ENCODE results near the gene PUS10. TPM values are rescaled to one million over a fixed set of nuclear protein-coding genes. Genes with fewer than 3 reads are reported as not detected.

Gene PUS10
- total RNA-seq, 1 donor from 2014 or later: 5.5 TPM

- ATAC-seq: no peak
- no peak for DNase-seq
- intact Hi-C loops (cut with micrococcal nuclease): no loop called here
Observed at GRCh38 chr2:60976875-60977561, 41.0 kb downstream of the PUS10 start.

DNA sequence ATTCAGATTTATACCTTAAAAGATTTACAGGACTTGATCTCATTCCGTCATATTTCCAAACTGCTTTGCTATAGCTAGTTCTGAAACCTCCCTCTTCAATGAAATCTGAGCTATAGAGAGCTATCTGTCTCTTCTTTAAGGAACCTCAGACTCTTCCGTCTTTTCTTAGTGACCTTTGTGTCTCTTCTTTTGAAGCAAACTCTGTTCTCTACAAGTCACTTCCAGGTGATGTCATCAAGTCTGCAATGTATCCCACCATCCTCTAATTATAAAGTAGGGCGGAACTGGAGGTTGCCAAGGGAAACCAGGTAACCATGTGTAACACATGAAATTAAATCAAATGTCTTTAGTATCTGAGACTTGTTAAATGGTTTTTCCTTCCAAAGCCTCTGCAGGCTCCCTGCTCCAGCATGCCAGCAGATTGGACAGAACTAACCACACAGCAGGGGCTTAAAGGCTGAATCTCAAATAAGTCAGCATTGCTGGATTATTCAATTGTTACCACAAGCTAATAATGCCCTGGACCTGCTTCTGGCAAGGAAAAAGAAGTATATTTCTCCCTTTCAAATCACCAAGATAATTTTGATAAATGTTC is 41.7 kb downstream of the PUS10 start:
- intact Hi-C loops (cut with micrococcal nuclease): no loop called here
- ATAC-seq (no peak), DNase-seq (no peak)

- ATAC-seq (no peak), DNase-seq (no peak)
- intact Hi-C loops (cut with micrococcal nuclease): no loop called here
Observed at GRCh38 chr2:60974652-60975051, 43.4 kb downstream of the PUS10 start.

DNA sequence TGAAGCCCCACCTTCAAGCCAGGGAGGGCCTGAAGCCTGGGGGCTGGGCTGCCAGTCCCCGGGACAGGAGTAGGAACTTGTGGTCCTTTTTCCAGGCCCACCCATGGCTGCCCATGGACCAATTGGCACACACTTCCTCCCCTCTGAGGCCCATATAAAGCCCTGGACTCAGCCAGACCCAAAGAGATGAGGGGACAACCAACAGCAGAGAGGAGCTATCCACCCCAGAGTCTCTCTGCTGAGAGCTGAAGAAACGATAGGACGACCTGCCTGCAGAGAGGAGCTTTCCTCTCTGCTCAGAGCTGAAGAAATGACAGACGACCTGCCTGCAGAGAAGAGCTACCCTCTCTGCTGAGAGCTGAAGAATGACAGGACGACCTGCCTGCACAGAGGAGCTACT is 44.4 kb downstream of the PUS10 start:
- intact Hi-C loops (cut with micrococcal nuclease): no loop called here

GRCh38 chr2:60972889-60973656 is 45.0 kb downstream of the PUS10 start:
- DNase-seq: no peak
- ATAC-seq: no peak

More for the DNA sequence above, 44.4 kb downstream of the PUS10 start:
- DNase-seq (no peak), ATAC-seq (no peak)

GRCh38 chr2:60966507-60967405 is 51.3 kb downstream of the PUS10 start:
- ATAC-seq (no peak), DNase-seq (no peak)
- intact Hi-C loops (cut with micrococcal nuclease): no loop called here

More at GRCh38 chr2:60972889-60973656, 45.0 kb downstream of the PUS10 start:
- intact Hi-C loops (cut with micrococcal nuclease): no loop called here

DNA sequence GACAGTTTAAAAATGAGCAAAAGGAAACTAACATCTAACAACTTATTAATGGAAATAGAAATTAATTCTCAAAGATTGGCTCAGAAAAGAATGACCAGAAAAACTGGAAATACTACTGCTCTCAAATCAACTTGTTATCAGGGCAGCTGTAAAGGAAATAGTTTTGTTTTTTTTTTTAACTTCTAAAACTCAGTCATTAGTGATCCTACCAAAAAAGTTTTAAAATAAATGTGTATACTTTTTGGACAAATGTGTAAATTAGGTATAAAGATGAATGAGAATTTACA is 52.6 kb downstream of the PUS10 start:
- intact Hi-C loops (cut with micrococcal nuclease): no loop called here
- DNase-seq (no peak), ATAC-seq (no peak)

GRCh38 chr2:60964651-60965498 is 53.2 kb downstream of the PUS10 start:
- no peak for DNase-seq
- no peak for ATAC-seq
- intact Hi-C loops (cut with micrococcal nuclease): no loop called here

- intact Hi-C loops (cut with micrococcal nuclease): no loop called here
Observed at GRCh38 chr2:60963190-60963589, 54.9 kb downstream of the PUS10 start.

DNA sequence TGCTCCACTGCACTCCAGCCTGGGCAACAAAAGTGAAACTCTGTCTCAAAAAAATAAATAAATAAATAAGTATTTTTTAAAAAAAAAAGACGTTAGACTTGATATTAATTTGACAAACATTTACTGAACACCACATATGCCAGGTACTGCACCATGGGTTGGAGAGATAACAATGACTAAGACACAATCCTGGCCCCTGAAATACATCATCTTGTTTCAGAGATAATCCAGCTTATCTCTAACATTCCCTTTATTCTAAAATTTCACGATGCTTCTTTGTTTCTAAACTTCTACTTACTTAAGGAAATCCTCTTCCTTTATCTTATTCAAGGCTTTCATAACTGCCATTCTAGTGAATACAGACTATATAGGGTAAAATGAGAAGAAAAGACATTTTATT is 55.5 kb downstream of the PUS10 start:
- no peak for DNase-seq
- no peak for ATAC-seq
- intact Hi-C loops (cut with micrococcal nuclease): no loop called here

More at GRCh38 chr2:60963190-60963589, 54.9 kb downstream of the PUS10 start:
- no peak for DNase-seq
- peak; percentile 47 for ATAC-seq

DNA sequence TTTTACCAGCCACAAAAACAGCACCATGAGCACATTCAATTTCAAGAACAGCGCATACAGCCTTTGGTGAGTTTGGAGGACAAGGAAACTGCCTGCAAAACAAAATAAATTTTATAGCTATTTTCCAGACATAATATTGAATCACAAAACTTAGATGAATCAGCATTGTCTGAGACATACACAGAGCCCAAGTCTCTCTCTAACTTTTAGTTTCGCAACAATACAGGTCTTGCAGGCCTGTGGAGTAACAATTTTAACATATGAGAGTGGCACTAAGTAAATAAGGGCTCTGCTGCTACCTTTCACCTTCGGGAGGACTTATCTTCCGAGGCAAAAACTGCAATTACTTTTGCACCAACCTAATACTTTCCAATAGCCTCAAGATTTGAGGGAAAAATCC is 56.6 kb downstream of the PUS10 start:
- DNase-seq (no peak), ATAC-seq (no peak)
- intact Hi-C loops (cut with micrococcal nuclease): no loop called here

GRCh38 chr2:60960706-60961105 is 57.3 kb downstream of the PUS10 start:
- no peak for ATAC-seq

DNA sequence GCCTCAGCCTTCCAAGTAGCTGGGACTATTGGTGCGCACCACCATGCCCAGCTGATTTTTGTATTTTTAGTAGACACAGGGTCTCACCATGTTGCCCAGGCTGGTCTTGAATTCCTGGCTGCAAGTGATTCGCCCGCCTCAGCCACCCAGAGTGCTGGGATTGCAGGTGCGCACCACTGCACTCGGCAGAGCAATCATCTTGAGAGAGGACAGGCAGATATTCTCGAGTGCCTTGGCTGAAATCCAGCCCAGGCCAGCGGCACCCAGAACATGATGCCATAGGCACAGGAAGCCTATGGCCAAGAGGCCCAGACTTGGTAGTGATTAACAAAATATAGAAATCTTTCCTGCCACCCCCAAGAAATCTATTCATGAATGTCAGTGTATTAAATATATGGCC is 58.6 kb downstream of the PUS10 start:
- peak; percentile 55 for ATAC-seq
- intact Hi-C loops (cut with micrococcal nuclease): no loop called here
- DNase-seq: no peak

More at GRCh38 chr2:60960706-60961105, 57.3 kb downstream of the PUS10 start:
- no peak for DNase-seq
- intact Hi-C loops (cut with micrococcal nuclease): no loop called here

DNA sequence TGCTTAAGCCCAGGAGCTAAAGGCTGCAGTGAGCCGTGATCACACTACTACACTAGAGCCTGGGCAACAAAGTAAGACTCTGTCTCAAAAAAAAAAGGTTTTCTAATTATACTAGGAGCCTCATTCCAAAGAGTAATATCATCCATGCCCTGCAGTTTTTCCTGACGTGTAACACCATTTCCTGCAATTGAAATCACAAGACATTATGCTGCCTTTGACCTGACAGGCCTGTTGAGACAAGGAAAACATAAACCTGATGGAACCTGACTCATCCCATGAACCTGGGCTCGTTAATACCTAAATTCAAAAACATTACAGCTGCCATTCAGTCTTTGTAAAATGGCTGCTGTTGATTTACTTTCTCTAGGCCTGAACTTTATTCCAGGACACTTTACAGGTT is 59.3 kb downstream of the PUS10 start:
- intact Hi-C loops (cut with micrococcal nuclease): no loop called here
- no peak for ATAC-seq
- no peak for DNase-seq

DNA sequence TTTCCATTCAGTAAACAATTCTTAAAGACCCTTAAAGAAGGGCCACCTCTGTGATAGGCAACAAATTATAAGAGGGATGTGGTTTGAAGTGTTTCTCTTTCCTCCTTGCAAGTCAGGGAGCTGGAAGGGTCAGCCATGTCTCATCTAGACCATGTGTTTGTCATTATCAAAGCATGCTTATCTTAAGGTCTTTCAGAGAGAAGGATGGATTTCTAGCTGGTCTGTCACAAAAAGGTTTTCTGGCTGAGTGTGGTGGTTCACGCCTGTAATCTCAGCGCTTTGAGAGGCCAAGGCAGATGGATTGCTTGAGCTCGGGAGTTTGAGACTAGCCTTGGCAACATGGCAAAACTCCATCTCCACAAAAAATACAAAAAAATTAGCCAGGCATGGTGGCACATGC is 59.7 kb downstream of the PUS10 start:
- intact Hi-C loops (cut with micrococcal nuclease): no loop called here
- ATAC-seq: no peak
- no peak for DNase-seq

DNA sequence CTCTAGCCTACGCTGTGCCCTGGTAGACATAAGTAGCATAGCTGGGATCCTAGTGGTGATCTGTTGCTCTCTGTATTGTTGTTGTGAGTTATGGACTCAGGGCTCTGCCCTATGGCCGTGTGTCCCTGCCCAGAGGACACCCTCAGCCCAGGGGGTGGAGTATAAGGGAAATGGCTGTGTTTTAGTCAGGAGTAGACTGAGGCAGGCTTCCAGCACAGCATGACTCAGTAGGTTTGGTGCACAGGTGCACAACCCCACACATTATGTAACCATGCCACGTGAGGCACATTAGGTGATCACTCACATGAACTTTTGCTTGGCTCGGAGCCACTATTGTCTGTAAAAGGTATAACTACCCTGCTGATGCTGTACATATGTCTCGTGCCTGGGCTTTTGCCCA is 60.4 kb downstream of the PUS10 start:
- intact Hi-C loops (cut with micrococcal nuclease): no loop called here
- ATAC-seq: no peak
- no peak for DNase-seq

GRCh38 chr2:60957224-60957623 is 60.8 kb downstream of the PUS10 start:
- DNase-seq (no peak), ATAC-seq (no peak)
- intact Hi-C loops (cut with micrococcal nuclease): no loop called here

DNA sequence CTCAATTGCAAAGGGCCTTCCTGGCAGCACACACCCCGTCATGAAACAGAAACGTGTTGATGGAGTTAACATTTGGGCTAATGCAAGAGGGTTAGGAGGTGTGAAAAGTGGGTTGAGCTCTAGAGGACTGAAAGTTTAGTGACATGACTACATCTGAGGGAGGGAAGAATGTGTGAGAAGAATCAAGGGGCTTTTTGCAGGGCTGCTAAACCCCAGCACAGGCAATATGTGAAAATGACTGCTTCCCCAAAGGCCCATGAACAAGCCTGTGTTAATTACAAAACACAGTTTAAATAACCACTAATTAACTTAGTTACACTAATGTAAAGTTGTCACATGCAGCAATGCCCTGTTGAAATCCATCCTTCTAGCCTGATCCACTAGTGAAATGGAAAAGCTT is 63.9 kb downstream of the PUS10 start:
- intact Hi-C loops (cut with micrococcal nuclease): no loop called here
- ATAC-seq (no peak), DNase-seq (no peak)
